Neuronal stem cell (in vitro differentiated cells): ENCODE results near the gene TESMIN.

Experiments used
- DNase-seq: peaks from one replicate; pipeline ENCODE4 v3.0.0-alpha.2; 2013; ENCODE audit warnings: low spot score
- H2AFZ ChIP-seq: one replicate; pipeline ENCODE4 v1.6.1; 2013; ENCODE audit warnings: mild to moderate bottlenecking, low read length, inconsistent platforms
- H2AK5ac ChIP-seq: 2 replicates; pipeline ENCODE4 v1.6.1; 2013; ENCODE audit warnings: low read depth, mild to moderate bottlenecking, inconsistent platforms, low read length, moderate library complexity, mixed read lengths
- H2BK120ac ChIP-seq: 2 replicates; pipeline ENCODE4 v1.6.1; 2013; ENCODE audit warnings: low read depth, mild to moderate bottlenecking, inconsistent platforms, low read length, moderate library complexity, mixed read lengths
- H2BK12ac ChIP-seq: one replicate; pipeline ENCODE4 v1.6.1; 2013; ENCODE audit warnings: low read length, inconsistent platforms
- H2BK15ac ChIP-seq: 2 replicates; pipeline ENCODE4 v1.6.1; 2013; ENCODE audit warnings: mild to moderate bottlenecking, low read length, inconsistent platforms, mixed read lengths
- H2BK5ac ChIP-seq: one replicate; pipeline ENCODE4 v1.6.1; 2013; ENCODE audit warnings: inconsistent platforms, mild to moderate bottlenecking, low read length, moderate library complexity
- H3K14ac ChIP-seq: one replicate; pipeline ENCODE4 v1.6.1; 2013; ENCODE audit warnings: low read length, inconsistent platforms
- H3K18ac ChIP-seq: 2 replicates; pipeline ENCODE4 v1.6.1; 2013; ENCODE audit warnings: low read length, inconsistent platforms
- H3K23ac ChIP-seq: 2 replicates; pipeline ENCODE4 v1.6.1; 2013; ENCODE audit warnings: low read depth, mild to moderate bottlenecking, mixed read lengths, low read length, inconsistent platforms; ENCODE audit not compliant: poor library complexity
- H3K27ac ChIP-seq: replicated peaks from 3 replicates; pipeline ENCODE4 v1.5.1; 2013; ENCODE audit warnings: low read length, inconsistent platforms
- H3K27me3 ChIP-seq, 3 experiments: 2 replicates each; pipeline ENCODE4 v1.6.1; 2013; ENCODE audit warnings: low read length in 3 of 3, mild to moderate bottlenecking in 2 of 3, inconsistent platforms in 1 of 3, low read depth in 1 of 3, mixed read lengths in 1 of 3, moderate library complexity in 1 of 3; ENCODE audit not compliant: control insufficient read depth in 3 of 3, insufficient read depth in 3 of 3
- H3K36me3 ChIP-seq, 2 donors: replicated peaks in 1 of 2; 2 replicates each; pipeline ENCODE4 v1.6.1; 2013; ENCODE audit warnings: low read length in 2 of 2; ENCODE audit not compliant: control insufficient read depth in 2 of 2, insufficient read depth in 2 of 2
- H3K4ac ChIP-seq: 2 replicates; pipeline ENCODE4 v1.6.1; 2013; ENCODE audit warnings: inconsistent platforms, mild to moderate bottlenecking, low read length, moderate library complexity
- H3K4me1 ChIP-seq, 2 donors: 1 replicate in 1 of 2; 2 replicates in 1 of 2; pipeline ENCODE4 v1.6.1; 2013; ENCODE audit warnings: low read length in 2 of 2, low read depth in 1 of 2; ENCODE audit not compliant: control insufficient read depth in 2 of 2, insufficient read depth in 1 of 2
- H3K4me2 ChIP-seq: one replicate; pipeline ENCODE4 v1.6.1; 2013; ENCODE audit warnings: mild to moderate bottlenecking, low read length, inconsistent platforms; ENCODE audit not compliant: insufficient read depth, poor library complexity, severe bottlenecking
- H3K4me3 ChIP-seq, 2 donors: 2 replicates each; pipeline ENCODE4 v1.5.1; 2013; ENCODE audit warnings: low read length in 2 of 2, mild to moderate bottlenecking in 2 of 2, inconsistent platforms in 1 of 2, moderate library complexity in 1 of 2
- H3K79me1 ChIP-seq: one replicate; pipeline ENCODE4 v1.6.1; 2013; ENCODE audit warnings: low read depth, mild to moderate bottlenecking, inconsistent platforms, low read length, moderate library complexity
- H3K9ac ChIP-seq: one replicate; pipeline ENCODE4 v1.6.1; 2013; ENCODE audit warnings: mild to moderate bottlenecking, low read depth, low read length, inconsistent platforms; ENCODE audit not compliant: poor library complexity
- H3K9me3 ChIP-seq, 2 donors: replicated peaks in 1 of 2; 2 replicates each; pipeline versions ENCODE3 to v1.6.1; 2013; ENCODE audit warnings: low read length in 2 of 2, mild to moderate bottlenecking in 2 of 2, inconsistent platforms in 1 of 2, low read depth in 1 of 2, mixed read lengths in 1 of 2, moderate library complexity in 1 of 2; ENCODE audit not compliant: control insufficient read depth in 2 of 2, insufficient read depth in 1 of 2
- H4K8ac ChIP-seq: one replicate; pipeline ENCODE4 v1.6.1; 2013; ENCODE audit warnings: low read depth, mild to moderate bottlenecking, inconsistent platforms, low read length, moderate library complexity
- H4K91ac ChIP-seq: one replicate; pipeline ENCODE4 v1.6.1; 2013; ENCODE audit warnings: low read length, low read depth, mild to moderate bottlenecking, inconsistent platforms; ENCODE audit not compliant: poor library complexity
- WGBS, 2 donors: extraction: QIAGEN DNeasy Blood & Tissue Kit; methylation state at CpG; one replicate each; pipeline ENCODE4 v1.1.7; 2013; ENCODE audit warnings: missing lambda C conversion rate in 2 of 2, mixed read lengths in 1 of 2; ENCODE audit not compliant: insufficient read length in 2 of 2, insufficient replicate concordance in 1 of 2; ENCODE audit errors: extremely low coverage in 2 of 2; 5-methylcytosine and 5-hydroxymethylcytosine counted together

Gene TESMIN

GRCh38 chr11:68792400-68792966 is 41.2 kb upstream of the TESMIN start:
- H3K4me1 ChIP-seq: no peaks in the 10 kb centered on the region
- H3K27me3 ChIP-seq: no peaks in the 10 kb centered on the region
- H3K14ac ChIP-seq: no peak overlapping the region
- peaks cover 2% of the 10 kb centered on the region for H3K79me1 ChIP-seq
- H3K36me3 ChIP-seq: no peaks in the 10 kb centered on the region
- no peak overlapping the region for H2AFZ ChIP-seq
- no peak overlapping the region for H2BK15ac ChIP-seq
- peak overlapping the region; percentile 20 for H3K18ac ChIP-seq
- H3K4me3 ChIP-seq: peak overlapping the region in 1 of 2 donors; percentile 19
- H2BK12ac ChIP-seq: no peak overlapping the region
- no peak overlapping the region for H4K91ac ChIP-seq
- no CpG with 5 or more reads among the region's 18 CpGs for WGBS, 2 donors
- H2BK120ac ChIP-seq: no peak overlapping the region
- no peak overlapping the region for H3K23ac ChIP-seq
- H3K9ac ChIP-seq: no peak overlapping the region
- H3K4ac ChIP-seq: peak overlapping the region; percentile 8
- no peak overlapping the region for H3K27ac ChIP-seq
- DNase-seq: no peak
- H2AK5ac ChIP-seq: no peak overlapping the region
- no peak overlapping the region for H2BK5ac ChIP-seq
- H3K4me2 ChIP-seq: no peak overlapping the region
- H4K8ac ChIP-seq: no peak overlapping the region
- peaks cover 0 to 1% of the 10 kb centered on the region in 2 donors for H3K9me3 ChIP-seq

DNA sequence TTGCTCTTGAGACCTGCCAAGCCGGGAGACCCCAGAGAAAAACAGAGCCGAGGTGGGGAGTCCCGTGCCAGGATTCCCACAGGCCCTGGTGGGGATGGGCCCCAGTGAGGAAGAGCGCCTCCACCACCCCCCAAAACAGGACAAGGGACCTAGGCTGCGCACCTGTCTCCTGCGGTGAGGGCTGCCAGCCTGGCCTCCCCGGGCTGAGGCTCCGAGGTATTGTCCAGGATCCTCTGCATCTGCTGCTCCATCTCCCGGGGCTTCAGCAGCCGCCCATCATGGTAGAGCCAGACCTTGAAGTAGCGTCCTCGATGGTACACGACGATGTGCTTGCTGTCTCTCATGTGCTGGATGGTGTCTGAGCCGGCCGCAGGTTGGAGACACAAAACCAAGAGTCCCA is 33.3 kb upstream of the TESMIN start:
- Histone ChIP-seq H2AK5ac (peak overlapping the region; percentile 6), H3K27me3 (no peaks in the 10 kb centered on the region), H3K27ac (no peak overlapping the region), H4K8ac (no peak overlapping the region), H3K4me1 (peaks cover 0 to 2% of the 10 kb centered on the region in 2 donors), H4K91ac (no peak overlapping the region), H2BK5ac (no peak overlapping the region), H2BK15ac (no peak overlapping the region), H3K79me1 (no peaks in the 10 kb centered on the region), H3K4me2 (no peak overlapping the region), H3K18ac (peak overlapping the region; percentile 41), H3K36me3 (no peaks in the 10 kb centered on the region), H3K23ac (peak overlapping the region; percentile 5), H3K14ac (no peak overlapping the region), H3K4ac (no peak overlapping the region), H3K9ac (no peak overlapping the region), H2AFZ (no peak overlapping the region), H3K4me3 (no peak overlapping the region), H2BK120ac (no peak overlapping the region), H2BK12ac (no peak overlapping the region), H3K9me3 (peaks cover 0 to 1% of the 10 kb centered on the region in 2 donors)
- WGBS, 2 donors: no CpG with 5 or more reads among the region's 16 CpGs
- DNase-seq: no peak

GRCh38 chr11:68783216-68783821 is 32.0 kb upstream of the TESMIN start:
- Histone ChIP-seq H3K36me3 (no peaks in the 10 kb centered on the region), H3K9ac (peak overlapping the region; percentile 40), H2AFZ (no peak overlapping the region), H2BK120ac (no peak overlapping the region), H3K9me3 (peaks cover 0 to 1% of the 10 kb centered on the region in 2 donors), H3K27me3 (no peaks in the 10 kb centered on the region), H3K4ac (no peak overlapping the region), H3K4me2 (no peak overlapping the region), H3K27ac (no peak overlapping the region), H2BK12ac (peak overlapping the region; percentile 53), H2BK15ac (no peak overlapping the region), H4K8ac (no peak overlapping the region), H3K18ac (peak overlapping the region; percentile 19), H3K4me1 (peaks cover 0 to 2% of the 10 kb centered on the region in 2 donors), H4K91ac (no peak overlapping the region), H2BK5ac (no peak overlapping the region), H3K79me1 (no peaks in the 10 kb centered on the region), H3K23ac (no peak overlapping the region), H2AK5ac (peak overlapping the region; percentile 82), H3K14ac (peak overlapping the region; percentile 66), H3K4me3 (peak overlapping the region in 1 of 2 donors; percentile 16)
- WGBS, 2 donors: no CpG with 5 or more reads among the region's 16 CpGs
- no peak for DNase-seq

DNA sequence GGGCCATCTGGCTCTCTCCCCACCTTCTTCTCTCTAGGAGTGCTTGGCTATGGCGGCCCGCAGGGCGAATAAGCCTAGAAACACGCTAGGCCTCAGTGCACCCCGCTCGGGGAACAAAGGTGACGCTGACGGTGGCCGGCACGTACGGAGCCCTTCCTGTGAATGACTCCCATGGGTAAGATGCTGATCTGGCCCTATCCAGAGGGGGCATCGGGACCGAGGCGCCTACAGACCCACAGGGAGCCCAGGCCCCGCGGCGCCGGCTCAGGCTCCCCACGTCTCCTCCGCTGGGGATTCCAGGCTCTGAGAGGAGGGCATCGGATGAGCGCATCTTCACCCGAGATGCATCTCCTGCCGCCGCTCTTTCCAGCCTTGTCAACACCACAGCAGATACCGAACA is 31.4 kb upstream of the TESMIN start:
- no peak overlapping the region for H2BK12ac ChIP-seq
- H3K18ac ChIP-seq: no peak overlapping the region
- H3K36me3 ChIP-seq: no peaks in the 10 kb centered on the region
- no CpG with 5 or more reads among the region's 26 CpGs for WGBS, 2 donors
- no peak overlapping the region for H3K14ac ChIP-seq
- H2BK5ac ChIP-seq: no peak overlapping the region
- no peak overlapping the region for H2BK120ac ChIP-seq
- no peak overlapping the region for H4K8ac ChIP-seq
- no peak for DNase-seq
- no peaks in the 10 kb centered on the region for H3K9me3 ChIP-seq
- H3K9ac ChIP-seq: no peak overlapping the region
- no peak overlapping the region for H2BK15ac ChIP-seq
- no peak overlapping the region for H3K27ac ChIP-seq
- H3K4ac ChIP-seq: no peak overlapping the region
- no peak overlapping the region for H2AK5ac ChIP-seq
- H2AFZ ChIP-seq: no peak overlapping the region
- no peak overlapping the region for H4K91ac ChIP-seq
- H3K4me2 ChIP-seq: no peak overlapping the region
- peaks cover 0 to 2% of the 10 kb centered on the region in 2 donors for H3K4me1 ChIP-seq
- no peak overlapping the region for H3K23ac ChIP-seq
- no peak overlapping the region for H3K4me3 ChIP-seq
- no peaks in the 10 kb centered on the region for H3K79me1 ChIP-seq
- H3K27me3 ChIP-seq: no peaks in the 10 kb centered on the region
